Measurements from ENCODE around the gene CROCC2.

CROCC2 gene

GRCh38 chr2:240946046-240946445 lies 39.9 kb downstream of the CROCC2 start:
- no peak for DNase-seq

GRCh38 chr2:240946654-240947053 lies 40.5 kb downstream of the CROCC2 start:
- no peak for DNase-seq

GRCh38 chr2:240947176-240947575 lies 41.0 kb downstream of the CROCC2 start:
- no peak for DNase-seq

- DNase-seq, result no peak
These were observed 41.5 kb downstream of the CROCC2 start for GRCh38 chr2:240947607-240948006.

- no peak for DNase-seq
These were observed 42.0 kb downstream of the CROCC2 start for GRCh38 chr2:240948086-240948485.

GRCh38 chr2:240948905-240949790 lies 43.0 kb downstream of the CROCC2 start:
- DNase-seq, result no peak

GRCh38 chr2:240949791-240950705 lies 43.9 kb downstream of the CROCC2 start:
- DNase-seq, result no peak

- no peak for DNase-seq
These were observed 45.0 kb downstream of the CROCC2 start for GRCh38 chr2:240951045-240951594.

GRCh38 chr2:240952496-240953246 lies 46.5 kb downstream of the CROCC2 start:
- no peak for DNase-seq

- DNase-seq, result no peak
These were observed 47.6 kb downstream of the CROCC2 start for GRCh38 chr2:240953426-240954410.

GRCh38 chr2:240954436-240955305 lies 48.5 kb downstream of the CROCC2 start:
- DNase-seq, result no peak

GRCh38 chr2:240955306-240956170 lies 49.4 kb downstream of the CROCC2 start:
- no peak for DNase-seq

- no peak for DNase-seq
These were observed 50.2 kb downstream of the CROCC2 start for GRCh38 chr2:240956171-240956934.

- DNase-seq, result no peak
These were observed 51.0 kb downstream of the CROCC2 start for GRCh38 chr2:240956935-240957655.

- DNase-seq, result no peak
These were observed 51.7 kb downstream of the CROCC2 start for GRCh38 chr2:240957656-240958365.

- DNase-seq, result no peak
These were observed 52.5 kb downstream of the CROCC2 start for GRCh38 chr2:240958366-240959213.

All from NCI-H2171 (cell line).